KBM-7 (cell line): ENCODE results near the gene HHAT.

ENCODE experiments used
- DNase-seq: peaks from one replicate; pipeline ENCODE4 v3.0.0-alpha.2; 2015
- in situ Hi-C: fragments of 300-500 bp; cut with MboI; formaldehyde crosslinking; loops from 2 replicates; pipeline ENCODE4 v1.14.3; 2020; ENCODE audit warnings: low sequenced_read_pairs, low pct_unique_long_range_greater_than_20kb, mixed read lengths

Gene HHAT

GRCh38 chr1:210678306-210678705 is 349.6 kb downstream of the HHAT start:
- in situ Hi-C loops: no loop called here
- DNase-seq: no peak

- DNase-seq: no peak
- in situ Hi-C loops: no loop called here
Observed at GRCh38 chr1:210681158-210681557, 352.5 kb downstream of the HHAT start.

GRCh38 chr1:210683403-210684047 is 354.8 kb downstream of the HHAT start:
- in situ Hi-C loops: no loop called here
- no peak for DNase-seq

DNA sequence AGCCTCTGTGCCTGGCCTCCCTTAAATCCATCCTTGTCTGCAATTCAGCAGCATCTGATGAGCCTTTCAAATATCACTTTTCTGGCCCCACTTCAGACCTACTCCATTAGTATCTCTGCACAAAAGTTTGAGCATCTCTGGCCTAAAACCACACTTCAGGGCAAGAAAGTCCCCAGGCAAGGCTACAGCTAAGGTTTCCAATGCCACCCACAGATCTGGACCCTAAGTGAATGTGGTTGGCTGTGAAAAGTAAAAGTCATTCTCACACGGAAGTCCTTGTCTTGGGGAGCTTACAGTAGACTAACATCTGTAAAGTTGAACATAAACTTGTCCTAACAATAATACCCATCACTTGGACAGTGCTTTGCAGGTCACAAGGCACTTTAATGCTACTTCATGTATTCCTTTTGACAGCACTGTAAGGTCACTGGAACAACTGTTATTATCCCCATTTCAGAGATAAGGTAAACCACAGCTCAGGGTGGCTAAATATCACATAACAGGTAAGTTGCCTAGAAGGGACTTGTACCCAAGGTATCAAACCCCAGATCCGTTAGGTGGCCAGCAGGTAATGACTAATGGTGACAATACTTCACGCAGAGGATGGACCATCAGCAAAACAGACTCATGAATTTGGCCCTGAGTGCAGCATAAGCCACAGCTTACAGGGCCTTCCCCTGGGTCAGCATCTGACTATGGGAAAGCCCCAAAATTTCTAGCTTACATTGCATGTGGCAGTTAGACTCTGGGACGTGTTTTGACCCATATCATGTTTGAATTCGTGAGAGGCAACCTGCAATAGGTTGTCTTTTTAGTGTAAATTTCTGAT is 356.0 kb downstream of the HHAT start:
- DNase-seq: no peak
- in situ Hi-C loops: no loop called here

DNA sequence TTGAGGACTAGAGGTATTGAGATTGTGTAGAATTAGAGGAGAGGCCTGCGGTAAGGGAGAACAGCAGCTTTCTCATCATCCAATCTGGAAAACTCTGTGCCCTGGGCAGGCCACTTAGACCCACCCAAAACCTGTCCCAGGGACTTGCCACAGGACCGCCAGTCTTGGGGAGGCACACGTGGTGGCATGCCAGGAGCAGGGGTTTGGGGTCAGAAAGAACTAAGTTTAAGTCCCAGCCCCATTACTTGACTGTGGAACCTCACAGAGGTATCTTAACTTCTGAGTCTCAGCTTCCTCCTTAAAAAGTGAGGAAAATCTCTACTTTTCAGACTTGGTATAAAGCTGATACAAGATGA is 356.6 kb downstream of the HHAT start:
- no peak for DNase-seq
- in situ Hi-C loops: no loop called here

DNA sequence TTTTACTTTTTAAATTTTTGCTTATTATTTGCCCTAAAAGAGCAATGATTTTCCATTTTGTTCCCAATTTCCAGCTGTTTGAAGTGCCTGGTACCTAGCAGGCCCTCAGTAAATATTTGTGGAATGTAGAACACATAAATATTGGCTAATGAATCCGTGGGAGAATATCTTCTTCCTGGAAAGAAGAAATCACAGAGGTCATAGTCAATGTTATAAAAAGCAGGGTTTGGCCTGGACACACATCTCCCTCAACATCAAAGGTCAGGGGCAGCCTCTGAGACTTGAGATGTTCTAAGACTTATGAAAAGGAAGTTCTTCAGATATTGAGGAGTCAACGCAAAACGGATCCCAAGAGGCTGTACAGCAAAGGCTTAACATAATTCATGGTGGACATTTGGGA is 358.1 kb downstream of the HHAT start:
- DNase-seq: no peak
- in situ Hi-C loops: no loop called here

GRCh38 chr1:210687582-210688279 is 359.0 kb downstream of the HHAT start:
- in situ Hi-C loops: no loop called here
- no peak for DNase-seq

- DNase-seq: no peak
- in situ Hi-C loops: no loop called here
Observed at GRCh38 chr1:210688512-210689234, 360.0 kb downstream of the HHAT start.

DNA sequence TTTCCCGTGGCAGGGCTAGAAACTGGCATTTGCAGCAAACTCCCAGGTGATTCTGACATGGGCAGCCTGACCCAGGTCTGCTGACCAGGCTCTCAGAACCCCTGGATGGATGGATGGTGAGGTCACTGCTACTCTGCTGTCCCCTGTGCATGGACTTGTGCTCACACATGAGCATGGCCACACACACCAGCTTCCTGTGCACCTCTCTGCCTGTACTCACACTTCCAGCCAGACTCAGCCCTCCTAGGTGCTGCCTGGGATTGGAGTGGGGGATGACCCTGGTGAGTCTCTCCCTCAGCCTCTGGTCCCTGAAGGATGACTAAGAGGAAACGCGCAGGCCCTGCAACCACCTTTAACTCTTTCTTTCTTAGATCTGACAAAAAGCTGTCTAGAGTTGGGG is 361.1 kb downstream of the HHAT start:
- in situ Hi-C loops: no loop called here
- DNase-seq: no peak

DNA sequence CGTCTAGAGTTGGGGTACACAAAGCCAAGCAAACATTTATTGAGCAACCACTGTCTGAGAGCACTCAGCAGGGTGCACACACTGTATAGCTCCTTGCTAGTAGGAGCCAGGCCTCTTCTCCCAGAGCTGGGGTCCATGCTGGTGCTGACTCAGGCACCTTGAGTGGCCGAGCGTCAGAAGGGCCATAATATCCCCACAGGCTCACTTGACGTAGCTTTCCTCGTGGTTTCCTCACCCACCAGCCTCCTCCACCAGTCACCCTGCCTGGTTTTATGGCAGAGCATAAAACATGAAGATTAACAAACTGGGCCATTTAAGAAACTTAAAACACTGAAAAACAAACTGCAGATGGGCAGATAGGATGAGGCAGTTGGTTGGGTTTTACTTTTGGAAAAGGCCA is 361.5 kb downstream of the HHAT start:
- in situ Hi-C loops: no loop called here
- no peak for DNase-seq

DNA sequence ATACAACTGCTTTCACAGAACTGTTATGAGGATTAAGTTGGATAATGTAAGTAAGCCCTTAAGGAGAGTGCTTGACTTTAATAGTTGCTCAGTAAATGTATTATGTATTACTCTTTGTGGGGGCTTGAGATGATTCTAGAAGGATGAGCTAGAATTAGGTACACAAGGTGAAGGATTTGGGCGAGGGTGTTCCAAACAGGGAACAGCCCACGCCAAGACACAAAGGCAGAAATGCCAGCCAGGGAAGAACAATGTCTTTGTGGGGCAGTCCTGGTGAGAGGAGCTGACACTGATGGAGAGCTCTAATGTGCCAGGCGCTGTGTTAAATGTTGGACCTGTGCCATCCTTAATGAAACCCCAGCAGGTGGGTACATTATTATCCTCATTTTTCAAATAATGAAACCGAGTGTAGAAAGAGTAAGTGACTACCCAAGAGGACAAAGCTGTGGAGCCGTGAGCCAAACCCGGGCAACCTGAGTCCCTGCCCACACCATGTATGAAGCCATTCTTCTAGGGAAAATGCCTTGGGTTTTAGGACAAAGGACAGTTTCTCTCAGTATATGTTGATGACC is 362.4 kb downstream of the HHAT start:
- in situ Hi-C loops: no loop called here
- DNase-seq: no peak

GRCh38 chr1:210692796-210693195 is 364.1 kb downstream of the HHAT start:
- in situ Hi-C loops: no loop called here
- DNase-seq: peak; percentile 10

DNA sequence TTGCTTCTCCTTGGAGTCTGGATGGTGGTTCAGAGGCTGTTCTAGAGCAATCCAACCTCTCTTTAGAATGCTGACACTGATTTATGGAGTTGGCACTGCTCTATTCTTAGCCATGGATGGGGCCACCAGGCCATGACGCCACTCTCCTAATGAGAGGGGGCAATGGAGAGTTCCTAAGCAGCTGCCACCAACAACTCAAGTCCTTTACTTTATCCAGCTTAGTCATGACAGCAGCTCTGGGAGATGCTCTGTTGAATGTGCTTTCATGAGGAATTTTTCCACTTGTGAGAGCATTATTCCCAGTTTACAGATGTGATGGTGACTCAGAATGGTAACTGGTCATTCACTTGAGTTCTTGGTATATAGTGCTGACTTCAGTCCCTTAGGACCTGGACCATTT is 366.3 kb downstream of the HHAT start:
- in situ Hi-C loops: no loop called here
- no peak for DNase-seq

DNA sequence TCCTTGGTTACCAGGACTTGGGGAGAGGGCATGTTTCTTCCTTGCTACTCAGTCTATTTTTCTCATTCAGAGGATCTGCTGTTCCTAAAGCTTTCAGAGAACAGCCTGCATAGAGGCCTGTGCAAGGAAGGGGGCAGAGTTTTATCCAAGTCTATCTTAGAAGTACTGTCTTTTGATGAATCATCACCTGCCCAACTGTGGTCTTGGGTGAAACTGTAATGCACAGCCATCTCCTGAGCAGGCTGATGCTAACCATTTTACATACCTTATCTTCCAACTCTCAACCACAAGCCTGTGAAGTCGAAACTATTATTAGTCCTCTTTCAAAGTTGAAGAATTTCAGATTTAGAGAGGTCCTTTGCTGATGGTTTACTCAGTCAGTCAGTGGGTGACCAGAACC is 368.0 kb downstream of the HHAT start:
- DNase-seq: no peak
- in situ Hi-C loops: no loop called here

DNA sequence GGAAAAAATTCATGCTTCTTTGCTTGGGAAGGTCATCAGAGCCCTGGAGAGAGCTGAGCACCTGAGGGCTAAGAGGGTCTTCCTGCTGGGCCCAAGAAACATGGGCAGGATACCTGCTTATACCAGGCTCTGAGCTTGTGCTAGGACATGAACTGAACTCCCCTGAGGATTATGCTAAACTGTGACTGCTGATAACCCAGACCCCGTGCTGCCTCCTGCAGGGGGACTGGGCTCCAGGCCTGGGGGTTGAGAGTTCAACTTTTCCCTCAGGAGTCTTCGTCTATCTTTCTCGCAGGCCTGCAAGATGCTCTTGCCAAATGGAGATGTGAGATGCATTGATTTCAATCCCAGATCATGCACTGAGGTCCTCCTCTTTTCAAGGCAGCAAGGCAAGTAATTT is 368.5 kb downstream of the HHAT start:
- no peak for DNase-seq

GRCh38 chr1:210698661-210699060 is 370.0 kb downstream of the HHAT start:
- in situ Hi-C loops: no loop called here
- DNase-seq: no peak

More for the DNA sequence above, 368.5 kb downstream of the HHAT start:
- in situ Hi-C loops: no loop called here

GRCh38 chr1:210700083-210700482 is 371.4 kb downstream of the HHAT start:
- DNase-seq: no peak
- in situ Hi-C loops: no loop called here

DNA sequence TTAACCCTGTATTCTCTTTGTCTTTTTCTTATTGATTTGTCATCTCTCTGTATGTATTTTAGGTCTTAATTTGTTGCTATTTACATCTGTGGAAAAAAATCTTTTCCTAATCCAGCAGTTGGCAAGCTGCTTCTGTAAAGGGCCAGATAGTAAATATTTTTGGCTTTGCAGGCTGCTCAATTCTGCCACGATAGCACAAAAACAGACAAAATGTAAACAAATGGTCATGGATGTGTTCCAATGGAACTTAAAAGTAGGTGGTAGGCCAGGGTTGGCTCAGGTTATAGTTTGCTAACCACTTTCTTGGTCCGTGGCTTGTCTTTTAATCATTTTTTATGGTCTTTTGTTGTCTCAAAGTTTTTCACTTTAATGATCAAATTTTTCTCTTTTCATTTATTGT is 371.8 kb downstream of the HHAT start:
- in situ Hi-C loops: no loop called here
- no peak for DNase-seq

- DNase-seq: no peak
- in situ Hi-C loops: no loop called here
Observed at GRCh38 chr1:210702506-210702905, 373.8 kb downstream of the HHAT start.
